Panc1 (cell line): ENCODE data around the gene SORBS1. TPM values are rescaled to one million over a fixed set of nuclear protein-coding genes. Genes with fewer than 3 reads are reported as not detected.

Experiments
- ATAC-seq: fragments of 200-7000 bp; cut with Tn5 transposase; 2 replicates; pipeline ENCODE4 v1.9.1; 2020; ENCODE audit warnings: mild to moderate bottlenecking, moderate library complexity
- BruUV-seq: library from RNA; stranded (reverse); fragments of 400-500 nt; replicated peaks from 2 replicates; lab custom pipeline; 2021; lab: Mats Ljungman, UMichigan
- CTCF ChIA-PET: fragments of 300-600 bp; sonication (Branson Sonifier 250); formaldehyde crosslinking; loops from one replicate; lab custom pipeline; 2022; ENCODE audit warnings: antibody characterized with exemption; lab: Charles Lee
- POLR2A ChIA-PET: fragments of 300-600 bp; sonication (Branson Sonifier 250); formaldehyde crosslinking; loops from one replicate; lab custom pipeline; 2022; ENCODE audit warnings: antibody characterized with exemption; lab: Charles Lee
- DNase-seq: peaks from one replicate; pipeline ENCODE4 v3.0.0-alpha.2; 2010; ENCODE audit warnings: low read depth, low spot score
- H3K27ac ChIP-seq: 2 replicates; pipeline ENCODE4 v1.5.1; 2011; ENCODE audit warnings: mild to moderate bottlenecking, low read length, inconsistent platforms
- H3K27me3 ChIP-seq: fragments of 200-500 bp; sonication (Bioruptor generic); 2 replicates; pipeline ENCODE4 v1.6.0; 2014; ENCODE audit warnings: low read length, inconsistent platforms; ENCODE audit not compliant: control insufficient read depth, insufficient read depth
- H3K36me3 ChIP-seq: fragments of 200-500 bp; sonication (Bioruptor generic); 2 replicates; pipeline ENCODE4 v1.5.1; 2014; ENCODE audit warnings: inconsistent platforms, mild to moderate bottlenecking, low read length, moderate library complexity; ENCODE audit not compliant: control insufficient read depth, insufficient read depth
- H3K4me1 ChIP-seq: 2 replicates; pipeline ENCODE4 v1.5.1; 2011; ENCODE audit warnings: inconsistent platforms, mild to moderate bottlenecking, low read length, moderate library complexity; ENCODE audit not compliant: control insufficient read depth, insufficient read depth
- H3K4me3 ChIP-seq, 2 experiments: 2 replicates each; pipeline ENCODE4 v1.5.1; 2011 to 2012; ENCODE audit warnings: low read depth in 2 of 2, low read length in 2 of 2, mild to moderate bottlenecking in 2 of 2, inconsistent platforms in 1 of 2, moderate library complexity in 1 of 2
- H3K9me3 ChIP-seq: fragments of 200-500 bp; sonication (Bioruptor generic); 2 replicates; pipeline ENCODE4 v1.5.1; 2014; ENCODE audit warnings: low read depth, mild to moderate bottlenecking, inconsistent platforms, low read length, moderate library complexity; ENCODE audit not compliant: control insufficient read depth, insufficient read depth
- POLR2AphosphoS5 ChIP-seq: IDR thresholded peaks from 2 replicates; pipeline ENCODE4 v1.6.1; 2012; ENCODE audit warnings: mild to moderate bottlenecking, low read depth, low read length, moderate library complexity
- SIN3A ChIP-seq: IDR thresholded peaks from 2 replicates; pipeline ENCODE4 v1.6.1; 2012; ENCODE audit warnings: low read depth, mild to moderate bottlenecking, low read length, moderate library complexity, borderline replicate concordance; ENCODE audit not compliant: insufficient read depth
- TCF7L2 ChIP-seq: IDR thresholded peaks from 2 replicates; pipeline ENCODE4 v1.6.1; 2011; ENCODE audit warnings: mild to moderate bottlenecking, low read depth, low read length, inconsistent platforms
- in situ Hi-C: cut with HindIII; loops from 2 replicates; pipeline ENCODE4 v1.10.0; 2016; ENCODE audit warnings: low sequenced_read_pairs, low pct_unique_long_range_greater_than_20kb
- intact Hi-C: fragments of 100-400 bp; cut with micrococcal nuclease; formaldehyde crosslinking; loops from one replicate; pipeline ENCODE4 v1.10.0; 2022; ENCODE audit not compliant: unreplicated experiment
- total RNA-seq: library from RNA; stranded (reverse); gene quantifications from one replicate; pipeline ENCODE4 v1.2.1, GENCODE V29; 2021; ENCODE audit not compliant: unreplicated experiment
- TF ChIP-seq, protein P1 (sequence below): fragments of 450-650 bp; IDR thresholded peaks from 2 replicates; pipeline ENCODE4 v1.5.1; 2017; ENCODE audit warnings: mild to moderate bottlenecking
- TF ChIP-seq, protein P2 (sequence below), 2 experiments: IDR thresholded peaks; 2 replicates each; pipeline ENCODE4 v1.6.1; 2011 to 2012; ENCODE audit warnings: low read depth in 2 of 2, control low read depth in 1 of 2, low read length in 1 of 2, mild to moderate bottlenecking in 1 of 2, moderate library complexity in 1 of 2; ENCODE audit not compliant: insufficient read depth in 1 of 2

SORBS1 gene
- total RNA-seq, 1 experiment from 2014 or later, result 29.4 TPM

DNA sequence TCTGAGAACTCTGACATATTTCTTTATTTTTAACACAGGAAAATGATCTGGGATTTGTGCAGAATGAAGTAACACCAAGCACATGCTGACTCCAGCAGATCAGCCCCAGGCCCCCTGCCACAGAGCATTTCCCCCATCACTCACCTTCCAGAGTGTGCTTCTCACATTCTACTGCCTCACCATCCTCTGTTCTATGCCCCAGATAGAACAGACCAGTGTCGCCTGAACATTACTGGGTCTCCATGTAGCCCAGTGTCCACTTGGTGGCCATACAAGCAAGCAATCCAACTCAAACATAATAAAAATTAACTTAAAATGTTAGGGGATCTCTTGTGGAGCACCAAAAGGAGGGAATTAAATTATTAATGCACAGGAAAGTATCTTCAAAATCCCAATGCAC is 58.8 kb downstream of the SORBS1 start:
- Histone ChIP-seq H3K4me1 (peaks cover 36% of the 10 kb centered on the region), H3K9me3 (no peaks in the 10 kb centered on the region), H3K4me3 (no peak overlapping the region), H3K27ac (peak overlapping the region; percentile 49), H3K27me3 (no peaks in the 10 kb centered on the region), H3K36me3 (no peaks in the 10 kb centered on the region)
- TF ChIP-seq, protein P1, sequence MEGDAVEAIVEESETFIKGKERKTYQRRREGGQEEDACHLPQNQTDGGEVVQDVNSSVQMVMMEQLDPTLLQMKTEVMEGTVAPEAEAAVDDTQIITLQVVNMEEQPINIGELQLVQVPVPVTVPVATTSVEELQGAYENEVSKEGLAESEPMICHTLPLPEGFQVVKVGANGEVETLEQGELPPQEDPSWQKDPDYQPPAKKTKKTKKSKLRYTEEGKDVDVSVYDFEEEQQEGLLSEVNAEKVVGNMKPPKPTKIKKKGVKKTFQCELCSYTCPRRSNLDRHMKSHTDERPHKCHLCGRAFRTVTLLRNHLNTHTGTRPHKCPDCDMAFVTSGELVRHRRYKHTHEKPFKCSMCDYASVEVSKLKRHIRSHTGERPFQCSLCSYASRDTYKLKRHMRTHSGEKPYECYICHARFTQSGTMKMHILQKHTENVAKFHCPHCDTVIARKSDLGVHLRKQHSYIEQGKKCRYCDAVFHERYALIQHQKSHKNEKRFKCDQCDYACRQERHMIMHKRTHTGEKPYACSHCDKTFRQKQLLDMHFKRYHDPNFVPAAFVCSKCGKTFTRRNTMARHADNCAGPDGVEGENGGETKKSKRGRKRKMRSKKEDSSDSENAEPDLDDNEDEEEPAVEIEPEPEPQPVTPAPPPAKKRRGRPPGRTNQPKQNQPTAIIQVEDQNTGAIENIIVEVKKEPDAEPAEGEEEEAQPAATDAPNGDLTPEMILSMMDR, result 0 out of 2 replicates have a peak, but pooled peaks have one; percentile 25
- TF ChIP-seq, protein P2, sequence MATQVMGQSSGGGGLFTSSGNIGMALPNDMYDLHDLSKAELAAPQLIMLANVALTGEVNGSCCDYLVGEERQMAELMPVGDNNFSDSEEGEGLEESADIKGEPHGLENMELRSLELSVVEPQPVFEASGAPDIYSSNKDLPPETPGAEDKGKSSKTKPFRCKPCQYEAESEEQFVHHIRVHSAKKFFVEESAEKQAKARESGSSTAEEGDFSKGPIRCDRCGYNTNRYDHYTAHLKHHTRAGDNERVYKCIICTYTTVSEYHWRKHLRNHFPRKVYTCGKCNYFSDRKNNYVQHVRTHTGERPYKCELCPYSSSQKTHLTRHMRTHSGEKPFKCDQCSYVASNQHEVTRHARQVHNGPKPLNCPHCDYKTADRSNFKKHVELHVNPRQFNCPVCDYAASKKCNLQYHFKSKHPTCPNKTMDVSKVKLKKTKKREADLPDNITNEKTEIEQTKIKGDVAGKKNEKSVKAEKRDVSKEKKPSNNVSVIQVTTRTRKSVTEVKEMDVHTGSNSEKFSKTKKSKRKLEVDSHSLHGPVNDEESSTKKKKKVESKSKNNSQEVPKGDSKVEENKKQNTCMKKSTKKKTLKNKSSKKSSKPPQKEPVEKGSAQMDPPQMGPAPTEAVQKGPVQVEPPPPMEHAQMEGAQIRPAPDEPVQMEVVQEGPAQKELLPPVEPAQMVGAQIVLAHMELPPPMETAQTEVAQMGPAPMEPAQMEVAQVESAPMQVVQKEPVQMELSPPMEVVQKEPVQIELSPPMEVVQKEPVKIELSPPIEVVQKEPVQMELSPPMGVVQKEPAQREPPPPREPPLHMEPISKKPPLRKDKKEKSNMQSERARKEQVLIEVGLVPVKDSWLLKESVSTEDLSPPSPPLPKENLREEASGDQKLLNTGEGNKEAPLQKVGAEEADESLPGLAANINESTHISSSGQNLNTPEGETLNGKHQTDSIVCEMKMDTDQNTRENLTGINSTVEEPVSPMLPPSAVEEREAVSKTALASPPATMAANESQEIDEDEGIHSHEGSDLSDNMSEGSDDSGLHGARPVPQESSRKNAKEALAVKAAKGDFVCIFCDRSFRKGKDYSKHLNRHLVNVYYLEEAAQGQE (IDR thresholded peaks at IDR 0.05; ENCODE audit: insufficient read depth in 1 of 2, low read depth in 2 of 2, low read length in 1 of 2), result no peak
- DNase-seq, result no peak
- ChIA-PET POLR2A (no interaction called here), CTCF (interaction anchor here (0.6 kb wide), 1 partner anchor 127 kb away, joined by 3 read pairs; no protein-coding TSS in a partner anchor)
- ATAC-seq, result peak; percentile 65
- in situ Hi-C loops, result no loop called here
- intact Hi-C loops, result no loop called here
- no TSS peak for BruUV-seq

DNA sequence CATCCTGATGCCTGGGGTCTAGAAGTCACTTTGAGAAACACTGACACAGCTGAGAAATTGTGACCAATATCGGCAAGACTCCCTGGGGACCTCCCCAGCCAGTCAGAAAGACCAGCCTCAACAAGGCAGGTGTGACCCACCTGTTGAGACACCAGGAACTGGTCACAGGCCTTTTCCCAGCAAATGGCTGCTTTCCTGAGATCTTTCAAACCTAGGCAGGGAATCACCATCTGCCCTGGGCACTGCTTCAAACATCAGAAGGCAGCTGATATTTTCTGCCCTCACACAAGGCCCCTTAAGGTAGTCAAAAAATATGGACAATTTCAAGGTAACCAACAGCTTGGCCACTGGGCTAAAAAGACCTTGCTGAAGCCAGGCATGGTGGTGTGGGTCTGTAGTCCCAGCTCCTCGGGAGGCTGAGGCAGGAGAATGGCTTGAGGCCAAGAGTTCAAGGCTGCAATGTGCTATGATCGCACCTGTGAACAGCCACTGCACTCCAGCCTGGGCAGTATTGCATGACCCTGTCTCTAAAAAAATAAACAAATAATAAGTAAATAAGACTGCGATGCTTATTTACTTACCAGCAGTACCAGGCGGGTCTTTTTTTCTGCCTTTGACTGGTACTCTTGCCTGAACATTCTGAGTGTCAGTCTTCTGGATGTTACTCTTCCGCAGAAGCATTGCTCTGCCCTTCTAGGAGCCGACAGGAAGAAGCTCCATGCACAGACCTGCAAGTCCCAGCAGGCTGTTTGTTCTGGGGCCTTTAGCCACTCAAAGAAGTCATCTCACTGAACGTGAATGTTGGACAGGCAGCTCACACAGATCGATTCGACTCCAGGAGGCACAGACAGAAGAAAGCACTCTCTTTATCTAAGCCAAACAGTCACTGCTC is 59.7 kb downstream of the SORBS1 start:
- BruUV-seq, result no TSS peak

DNA sequence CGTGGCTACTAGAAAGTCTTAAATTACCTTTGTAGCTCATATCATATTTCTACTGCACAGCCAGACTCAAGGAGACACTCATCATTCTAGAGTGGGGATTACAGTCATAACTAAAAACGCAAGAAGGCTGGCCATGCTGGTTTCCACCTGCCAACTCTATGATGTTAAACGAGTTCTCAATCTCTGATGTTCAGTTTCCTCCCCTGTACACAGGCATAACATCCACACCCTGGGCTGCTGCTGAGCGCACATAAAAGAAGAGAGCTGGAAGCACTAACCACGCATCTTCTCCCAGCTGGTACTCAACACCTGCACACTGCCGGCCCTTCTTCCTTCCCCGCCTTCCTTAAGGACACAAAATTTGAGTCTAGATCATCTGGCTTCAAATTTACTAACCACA is 60.5 kb downstream of the SORBS1 start:
- CTCF ChIA-PET, result no interaction called here
- in situ Hi-C loops, result no loop called here
- Histone ChIP-seq H3K27me3 (no peaks in the 10 kb centered on the region), H3K4me1 (peaks cover 33% of the 10 kb centered on the region), H3K9me3 (no peaks in the 10 kb centered on the region), H3K4me3 (no peak overlapping the region), H3K27ac (0 out of 2 replicates have a peak overlapping the region, but pooled peaks have one; percentile 49), H3K36me3 (no peaks in the 10 kb centered on the region)
- DNase-seq, result no peak
- no peak for ATAC-seq
- POLR2A ChIA-PET, result no interaction called here
- intact Hi-C loops, result no loop called here
- TF ChIP-seq SIN3A, result no peak
- TF ChIP-seq, protein P1, result no peak
- TF ChIP-seq TCF7L2, result no peak
- TF ChIP-seq, protein P2 (IDR thresholded peaks at IDR 0.05; ENCODE audit: insufficient read depth in 1 of 2, low read depth in 2 of 2, low read length in 1 of 2), result no peak
- TF ChIP-seq POLR2AphosphoS5, result no peak
- no TSS peak for BruUV-seq

More for the DNA sequence above, 59.7 kb downstream of the SORBS1 start:
- Histone ChIP-seq H3K27ac (peak overlapping the region; percentile 49), H3K4me3 (no peak overlapping the region), H3K27me3 (no peaks in the 10 kb centered on the region), H3K4me1 (peaks cover 36% of the 10 kb centered on the region), H3K36me3 (no peaks in the 10 kb centered on the region), H3K9me3 (no peaks in the 10 kb centered on the region)
- CTCF ChIA-PET, result no interaction called here
- POLR2A ChIA-PET, result no interaction called here
- in situ Hi-C loops (no loop called here), intact Hi-C loops (no loop called here)
- ATAC-seq (peak; percentile 49), DNase-seq (no peak)
- no peak for TF ChIP-seq SIN3A
